ENCODE measurements around the gene HDAC2.

HDAC2 gene

GRCh38 chr6:113909224-113909856 lies 61.6 kb downstream of the HDAC2 start:
- Histone ChIP-seq H3K36me3 (ENCODE audit: insufficient read depth, low read length) (no peaks in the 10 kb centered on the region), H3K9ac (ENCODE audit: low read depth, low read length) (no peak overlapping the region), H3K27me3 (ENCODE audit: insufficient read depth, low read length) (no peaks in the 10 kb centered on the region), H3K9me3 (ENCODE audit: insufficient read depth, low read depth, low read length) (no peaks in the 10 kb centered on the region), H3K4me1 (ENCODE audit: insufficient read depth, low read length) (no peaks in the 10 kb centered on the region), H3K4me3 (ENCODE audit: low read length) (no peak overlapping the region), H3K27ac (ENCODE audit: low read depth, low read length) (no peak overlapping the region)
- WGBS: 28% methylated on average over 4 of the region's 6 CpGs

- Histone ChIP-seq H3K4me1 (ENCODE audit: insufficient read depth, low read length) (no peaks in the 10 kb centered on the region), H3K27ac (ENCODE audit: low read depth, low read length) (no peak overlapping the region), H3K36me3 (ENCODE audit: insufficient read depth, low read length) (no peaks in the 10 kb centered on the region), H3K4me3 (ENCODE audit: low read length) (no peak overlapping the region), H3K27me3 (ENCODE audit: insufficient read depth, low read length) (no peaks in the 10 kb centered on the region), H3K9me3 (ENCODE audit: insufficient read depth, low read depth, low read length) (no peaks in the 10 kb centered on the region), H3K9ac (ENCODE audit: low read depth, low read length) (no peak overlapping the region)
- 73% methylated on average over 3 of the region's 3 CpGs for WGBS
Measured at GRCh38 chr6:113908801-113909200, 62.1 kb downstream of the HDAC2 start.

GRCh38 chr6:113907102-113907815 lies 63.7 kb downstream of the HDAC2 start:
- H3K4me1 ChIP-seq (ENCODE audit: insufficient read depth, low read length): no peaks in the 10 kb centered on the region
- no peak overlapping the region for H3K27ac ChIP-seq (ENCODE audit: low read depth, low read length)
- H3K27me3 ChIP-seq (ENCODE audit: insufficient read depth, low read length): no peaks in the 10 kb centered on the region
- no peaks in the 10 kb centered on the region for H3K36me3 ChIP-seq (ENCODE audit: insufficient read depth, low read length)
- H3K9me3 ChIP-seq (ENCODE audit: insufficient read depth, low read depth, low read length): no peaks in the 10 kb centered on the region
- H3K4me3 ChIP-seq (ENCODE audit: low read length): no peak overlapping the region
- 95% methylated on average over 6 of the region's 6 CpGs for WGBS
- no peak overlapping the region for H3K9ac ChIP-seq (ENCODE audit: low read depth, low read length)

GRCh38 chr6:113903666-113904330 lies 67.2 kb downstream of the HDAC2 start:
- no peaks in the 10 kb centered on the region for H3K9me3 ChIP-seq (ENCODE audit: insufficient read depth, low read depth, low read length)
- no peak overlapping the region for H3K4me3 ChIP-seq (ENCODE audit: low read length)
- no peaks in the 10 kb centered on the region for H3K4me1 ChIP-seq (ENCODE audit: insufficient read depth, low read length)
- H3K27me3 ChIP-seq (ENCODE audit: insufficient read depth, low read length): no peaks in the 10 kb centered on the region
- H3K27ac ChIP-seq (ENCODE audit: low read depth, low read length): no peak overlapping the region
- WGBS: 80% methylated on average over 9 of the region's 9 CpGs
- H3K9ac ChIP-seq (ENCODE audit: low read depth, low read length): no peak overlapping the region
- no peaks in the 10 kb centered on the region for H3K36me3 ChIP-seq (ENCODE audit: insufficient read depth, low read length)

- 97% methylated on average over 2 of the region's 2 CpGs for WGBS
- Histone ChIP-seq H3K9ac (ENCODE audit: low read depth, low read length) (no peak overlapping the region), H3K9me3 (ENCODE audit: insufficient read depth, low read depth, low read length) (no peaks in the 10 kb centered on the region), H3K36me3 (ENCODE audit: insufficient read depth, low read length) (no peaks in the 10 kb centered on the region), H3K27me3 (ENCODE audit: insufficient read depth, low read length) (no peaks in the 10 kb centered on the region), H3K4me3 (ENCODE audit: low read length) (no peak overlapping the region), H3K4me1 (ENCODE audit: insufficient read depth, low read length) (no peaks in the 10 kb centered on the region), H3K27ac (ENCODE audit: low read depth, low read length) (no peak overlapping the region)
Measured at GRCh38 chr6:113901482-113901881, 69.5 kb downstream of the HDAC2 start.

- Histone ChIP-seq H3K9ac (ENCODE audit: low read depth, low read length) (no peak overlapping the region), H3K36me3 (ENCODE audit: insufficient read depth, low read length) (no peaks in the 10 kb centered on the region), H3K27me3 (ENCODE audit: insufficient read depth, low read length) (no peaks in the 10 kb centered on the region), H3K4me3 (ENCODE audit: low read length) (no peak overlapping the region), H3K9me3 (ENCODE audit: insufficient read depth, low read depth, low read length) (peaks cover 2% of the 10 kb centered on the region; the same call in 1 of the 2 replicates), H3K4me1 (ENCODE audit: insufficient read depth, low read length) (no peaks in the 10 kb centered on the region; the same call in 1 of the 2 replicates), H3K27ac (ENCODE audit: low read depth, low read length) (no peak overlapping the region)
- 76% methylated on average over 6 of the region's 6 CpGs for WGBS
Measured at GRCh38 chr6:113894712-113895674, 76.0 kb downstream of the HDAC2 start.

- WGBS: 87% methylated on average over 3 of the region's 3 CpGs
- H3K4me3 ChIP-seq (ENCODE audit: low read length): no peak overlapping the region
Measured at GRCh38 chr6:113893866-113894265, 77.1 kb downstream of the HDAC2 start.

GRCh38 chr6:113893451-113893850 lies 77.5 kb downstream of the HDAC2 start:
- no peak overlapping the region for H3K9ac ChIP-seq (ENCODE audit: low read depth, low read length)
- H3K4me3 ChIP-seq (ENCODE audit: low read length): no peak overlapping the region
- no peaks in the 10 kb centered on the region; the same call in 1 of the 2 replicates for H3K4me1 ChIP-seq (ENCODE audit: insufficient read depth, low read length)
- no peak overlapping the region for H3K27ac ChIP-seq (ENCODE audit: low read depth, low read length)
- H3K36me3 ChIP-seq (ENCODE audit: insufficient read depth, low read length): no peaks in the 10 kb centered on the region
- peaks cover 2% of the 10 kb centered on the region; the same call in 1 of the 2 replicates for H3K9me3 ChIP-seq (ENCODE audit: insufficient read depth, low read depth, low read length)
- H3K27me3 ChIP-seq (ENCODE audit: insufficient read depth, low read length): no peaks in the 10 kb centered on the region

More at GRCh38 chr6:113893866-113894265, 77.1 kb downstream of the HDAC2 start:
- Histone ChIP-seq H3K27ac (ENCODE audit: low read depth, low read length) (no peak overlapping the region), H3K27me3 (ENCODE audit: insufficient read depth, low read length) (no peaks in the 10 kb centered on the region), H3K9ac (ENCODE audit: low read depth, low read length) (no peak overlapping the region), H3K9me3 (ENCODE audit: insufficient read depth, low read depth, low read length) (peaks cover 2% of the 10 kb centered on the region; the same call in 1 of the 2 replicates), H3K4me1 (ENCODE audit: insufficient read depth, low read length) (no peaks in the 10 kb centered on the region; the same call in 1 of the 2 replicates), H3K36me3 (ENCODE audit: insufficient read depth, low read length) (no peaks in the 10 kb centered on the region)

- 100% methylated on average over 2 of the region's 3 CpGs for WGBS
- Histone ChIP-seq H3K36me3 (ENCODE audit: insufficient read depth, low read length) (no peaks in the 10 kb centered on the region), H3K9ac (ENCODE audit: low read depth, low read length) (no peak overlapping the region)
Measured at GRCh38 chr6:113888956-113889630, 81.9 kb downstream of the HDAC2 start.

GRCh38 chr6:113888493-113888892 lies 82.5 kb downstream of the HDAC2 start:
- no peak overlapping the region for H3K27ac ChIP-seq (ENCODE audit: low read depth, low read length)
- H3K4me3 ChIP-seq (ENCODE audit: low read length): no peak overlapping the region
- peaks cover 2% of the 10 kb centered on the region; the same call in 1 of the 2 replicates for H3K9me3 ChIP-seq (ENCODE audit: insufficient read depth, low read depth, low read length)
- no peaks in the 10 kb centered on the region for H3K36me3 ChIP-seq (ENCODE audit: insufficient read depth, low read length)
- H3K27me3 ChIP-seq (ENCODE audit: insufficient read depth, low read length): no peaks in the 10 kb centered on the region
- H3K4me1 ChIP-seq (ENCODE audit: insufficient read depth, low read length): no peaks in the 10 kb centered on the region
- H3K9ac ChIP-seq (ENCODE audit: low read depth, low read length): no peak overlapping the region

More at GRCh38 chr6:113888956-113889630, 81.9 kb downstream of the HDAC2 start:
- Histone ChIP-seq H3K4me1 (ENCODE audit: insufficient read depth, low read length) (no peaks in the 10 kb centered on the region; the same call in 1 of the 2 replicates), H3K27me3 (ENCODE audit: insufficient read depth, low read length) (no peaks in the 10 kb centered on the region), H3K27ac (ENCODE audit: low read depth, low read length) (no peak overlapping the region), H3K4me3 (ENCODE audit: low read length) (no peak overlapping the region), H3K9me3 (ENCODE audit: insufficient read depth, low read depth, low read length) (peaks cover 2% of the 10 kb centered on the region; the same call in 1 of the 2 replicates)

Data from HUES64 (cell line).